Prostate gland (tissue), 2 donors: ENCODE measurements around the gene THNSL1.

Experiments used
- CTCF ChIP-seq, 4 experiments: fragments of 200-600 bp in 2 of 4; fragments of 450-650 bp in 2 of 4; sonication (generic) in 2 of 4; IDR thresholded peaks; 1 replicate in 3 of 4; 2 replicates in 1 of 4; pipeline ENCODE4 v1.5.1; 2016 to 2019; ENCODE audit warnings: antibody characterized with exemption in 4 of 4, mild to moderate bottlenecking in 2 of 4, moderate library complexity in 2 of 4
- POLR2A ChIP-seq: fragments of 450-650 bp; IDR thresholded peaks from one replicate; pipeline ENCODE4 v1.6.1; 2016; ENCODE audit warnings: antibody characterized with exemption, mild to moderate bottlenecking
- POLR2AphosphoS5 ChIP-seq: sonication (generic); formaldehyde crosslinking; IDR thresholded peaks from one replicate; pipeline ENCODE4 v1.6.1; 2017; ENCODE audit warnings: antibody characterized with exemption

DNA sequence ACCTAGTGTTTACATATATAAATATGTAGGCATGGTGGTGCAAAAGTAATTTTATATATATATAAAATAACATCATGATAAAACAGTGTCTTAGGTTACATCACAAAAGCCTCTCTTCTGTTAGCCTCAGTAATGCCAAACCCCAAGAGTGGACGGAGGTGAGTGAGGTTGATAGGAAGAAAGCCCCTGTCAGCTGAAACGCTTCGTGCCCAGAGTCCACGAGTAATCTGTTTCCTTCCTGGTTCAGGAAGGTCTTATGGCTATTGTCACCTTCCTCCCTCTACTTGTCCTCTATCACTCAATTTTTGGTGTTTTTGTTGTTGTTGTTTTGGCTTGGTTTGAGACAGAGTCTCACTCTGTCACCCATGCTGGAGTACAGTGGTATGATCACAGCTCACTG lies 41.5 kb downstream of the THNSL1 start:
- TF ChIP-seq POLR2A: no peak
- no peak for TF ChIP-seq CTCF (IDR thresholded peaks at IDR 0.05)
- no peak for TF ChIP-seq POLR2AphosphoS5
